ENCODE results near the gene STEAP3.

DNA sequence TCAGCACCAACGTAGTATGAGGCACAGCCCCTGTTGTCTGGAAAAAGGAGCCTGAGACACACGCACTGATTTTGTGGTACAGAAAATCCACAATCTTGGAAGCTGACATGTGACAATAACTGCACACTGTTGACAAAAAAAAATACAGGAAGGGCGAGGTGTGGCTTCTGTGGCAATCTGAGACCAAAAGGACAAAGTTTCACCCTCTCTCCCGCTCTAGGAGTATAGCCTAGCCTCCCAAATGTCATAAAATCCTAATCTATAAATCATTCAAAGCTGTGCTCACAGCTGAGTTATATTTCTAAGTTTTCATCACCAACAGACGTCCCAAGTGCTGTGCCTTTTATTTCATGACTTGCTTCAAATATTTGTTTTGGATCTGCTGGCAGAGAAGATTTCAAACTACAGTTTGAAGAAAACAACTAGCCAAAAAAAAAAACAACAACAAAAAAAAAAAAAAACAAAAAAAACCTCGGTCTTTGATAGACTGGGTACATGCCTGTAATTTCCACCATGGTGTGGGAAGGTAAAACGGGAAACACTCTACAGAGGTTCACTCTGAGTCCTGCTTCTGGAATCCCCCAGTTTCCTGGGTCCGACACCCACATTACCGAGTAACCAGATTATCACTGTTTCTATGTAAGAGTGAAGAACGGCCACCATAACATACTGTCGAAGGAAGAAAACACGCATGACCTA, 82.0 kb downstream of the STEAP3 start:
- TF ChIP-seq POLR2AphosphoS5 (IDR thresholded peaks at IDR 0.05; ENCODE audit: low read depth, low read length) (no peak), TAF1 (IDR thresholded peaks at IDR 0.05; ENCODE audit: borderline replicate concordance, insufficient read depth, low read length) (no peak), REST (IDR thresholded peaks at IDR 0.05; ENCODE audit: insufficient read depth in 1 of 2, low read depth in 2 of 2, low read length in 2 of 2) (no peak), SIN3A (IDR thresholded peaks at IDR 0.05; ENCODE audit: borderline replicate concordance, insufficient read depth, low read length) (no peak)

All from PFSK-1 (cell line).